Osteoblast (primary cell): Measurements from ENCODE around the gene CNTN5. TPM values are rescaled to one million over a fixed set of nuclear protein-coding genes. Genes with fewer than 3 reads are reported as not detected.

Source experiments
- DNase-seq: peaks from one replicate; pipeline ENCODE4 v3.0.0; 2011; ENCODE audit warnings: low spot score, mixed read lengths; ENCODE audit not compliant: insufficient read length; ENCODE audit errors: missing footprints
- H2AFZ ChIP-seq: 2 replicates; pipeline ENCODE4 v1.6.0; 2011; ENCODE audit warnings: mild to moderate bottlenecking, low read length
- H3K27ac ChIP-seq: 2 replicates; pipeline ENCODE4 v1.5.1; 2011; ENCODE audit warnings: mild to moderate bottlenecking, low read depth, low read length, moderate library complexity
- H3K27me3 ChIP-seq: 2 replicates; pipeline ENCODE4 v1.6.0; 2012; ENCODE audit warnings: mild to moderate bottlenecking, control low read depth, inconsistent platforms, low read length, moderate library complexity; ENCODE audit not compliant: insufficient read depth
- H3K36me3 ChIP-seq: 2 replicates; pipeline ENCODE4 v1.5.1; 2011; ENCODE audit warnings: mild to moderate bottlenecking, low read length, control low read depth, moderate library complexity; ENCODE audit not compliant: insufficient read depth
- H3K4me1 ChIP-seq: 2 replicates; pipeline ENCODE4 v1.5.1; 2011; ENCODE audit warnings: mild to moderate bottlenecking, low read length, control low read depth, moderate library complexity; ENCODE audit not compliant: insufficient read depth
- H3K4me2 ChIP-seq: 2 replicates; pipeline ENCODE4 v1.6.0; 2011; ENCODE audit warnings: mild to moderate bottlenecking, low read length; ENCODE audit not compliant: insufficient read depth
- H3K4me3 ChIP-seq: fragments of 200-600 bp; sonication (generic); 3 replicates; pipeline ENCODE4 v1.5.1; 2012; ENCODE audit warnings: mild to moderate bottlenecking, low read length, inconsistent platforms; ENCODE audit not compliant: insufficient read depth
- H3K79me2 ChIP-seq: 2 replicates; pipeline ENCODE4 v1.6.0; 2012; ENCODE audit warnings: mild to moderate bottlenecking, low read length, control low read depth, inconsistent platforms; ENCODE audit not compliant: insufficient read depth
- H3K9me3 ChIP-seq: 2 replicates; pipeline ENCODE4 v1.5.1; 2011; ENCODE audit warnings: low read depth, low read length, control low read depth
- H4K20me1 ChIP-seq: 2 replicates; pipeline ENCODE4 v1.6.0; 2012; ENCODE audit warnings: mild to moderate bottlenecking, low read length, control low read depth; ENCODE audit not compliant: insufficient read depth
- total RNA-seq: library from RNA; depleted of rRNA; stranded (reverse); fragments of >200 nt; gene quantifications from 2 replicates; pipeline ENCODE4 v1.2.3, GENCODE V29; 2012
- TF ChIP-seq, protein P1 (sequence below): IDR thresholded peaks from 2 replicates; pipeline ENCODE4 v1.5.1; 2011; ENCODE audit warnings: mild to moderate bottlenecking, low read depth, low read length, moderate library complexity; ENCODE audit errors: extremely low read depth

CNTN5 gene
- total RNA-seq, 1 donor: not detected

DNA sequence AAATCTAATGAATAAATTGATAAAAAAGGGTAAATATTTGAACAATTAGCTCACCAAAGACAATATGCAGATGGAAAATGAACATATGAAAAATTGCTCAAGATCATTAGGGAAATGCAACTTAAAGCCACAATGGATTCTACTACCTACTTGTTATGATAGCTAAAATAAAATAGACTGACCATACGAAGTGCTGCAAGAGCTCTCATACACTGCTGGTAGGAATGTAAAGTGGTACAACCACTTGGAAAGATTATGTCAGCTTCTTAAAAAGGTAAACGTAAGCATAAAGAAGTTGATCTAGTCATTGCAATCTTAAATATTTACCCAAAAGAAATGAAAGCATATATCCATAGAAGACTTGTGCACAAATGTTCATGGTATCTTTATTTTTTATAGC is 1162.2 kb downstream of the CNTN5 start:
- DNase-seq: no peak

DNA sequence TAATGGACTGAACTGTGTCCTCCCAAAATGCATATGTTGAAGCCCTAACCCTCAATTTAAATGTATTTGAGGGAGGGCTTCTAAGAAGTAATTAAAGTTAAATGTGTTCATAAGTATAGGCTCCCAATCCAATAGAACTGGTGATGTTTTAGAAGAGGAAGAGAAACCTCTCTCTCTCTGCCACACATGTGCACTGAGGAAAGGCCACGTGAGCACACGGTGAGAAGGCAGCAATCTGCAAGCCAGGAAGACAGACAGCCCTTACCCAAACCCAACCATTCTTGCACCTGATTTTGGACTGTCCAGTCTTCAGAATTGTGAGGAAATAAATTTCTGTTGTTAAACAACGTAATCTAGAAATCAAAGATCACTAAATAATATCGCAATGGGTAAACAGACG is 1164.8 kb downstream of the CNTN5 start:
- no peak for DNase-seq
- Histone ChIP-seq H3K4me2 (no peak overlapping the region), H3K27ac (no peak overlapping the region), H3K4me3 (no peak overlapping the region), H3K4me1 (no peaks in the 10 kb centered on the region), H4K20me1 (no peaks in the 10 kb centered on the region), H2AFZ (no peak overlapping the region), H3K79me2 (no peaks in the 10 kb centered on the region), H3K9me3 (no peaks in the 10 kb centered on the region), H3K36me3 (no peaks in the 10 kb centered on the region), H3K27me3 (no peaks in the 10 kb centered on the region)
- TF ChIP-seq, protein P1, sequence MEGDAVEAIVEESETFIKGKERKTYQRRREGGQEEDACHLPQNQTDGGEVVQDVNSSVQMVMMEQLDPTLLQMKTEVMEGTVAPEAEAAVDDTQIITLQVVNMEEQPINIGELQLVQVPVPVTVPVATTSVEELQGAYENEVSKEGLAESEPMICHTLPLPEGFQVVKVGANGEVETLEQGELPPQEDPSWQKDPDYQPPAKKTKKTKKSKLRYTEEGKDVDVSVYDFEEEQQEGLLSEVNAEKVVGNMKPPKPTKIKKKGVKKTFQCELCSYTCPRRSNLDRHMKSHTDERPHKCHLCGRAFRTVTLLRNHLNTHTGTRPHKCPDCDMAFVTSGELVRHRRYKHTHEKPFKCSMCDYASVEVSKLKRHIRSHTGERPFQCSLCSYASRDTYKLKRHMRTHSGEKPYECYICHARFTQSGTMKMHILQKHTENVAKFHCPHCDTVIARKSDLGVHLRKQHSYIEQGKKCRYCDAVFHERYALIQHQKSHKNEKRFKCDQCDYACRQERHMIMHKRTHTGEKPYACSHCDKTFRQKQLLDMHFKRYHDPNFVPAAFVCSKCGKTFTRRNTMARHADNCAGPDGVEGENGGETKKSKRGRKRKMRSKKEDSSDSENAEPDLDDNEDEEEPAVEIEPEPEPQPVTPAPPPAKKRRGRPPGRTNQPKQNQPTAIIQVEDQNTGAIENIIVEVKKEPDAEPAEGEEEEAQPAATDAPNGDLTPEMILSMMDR: no peak

More for the DNA sequence above, 1162.2 kb downstream of the CNTN5 start:
- no peak overlapping the region for H3K27ac ChIP-seq
- no peaks in the 10 kb centered on the region for H3K27me3 ChIP-seq
- no peaks in the 10 kb centered on the region for H3K79me2 ChIP-seq
- no peak overlapping the region for H3K4me2 ChIP-seq
- H3K36me3 ChIP-seq: no peaks in the 10 kb centered on the region
- H2AFZ ChIP-seq: no peak overlapping the region
- TF ChIP-seq, protein P1: no peak
- H4K20me1 ChIP-seq: no peaks in the 10 kb centered on the region
- H3K4me3 ChIP-seq: no peak overlapping the region
- no peaks in the 10 kb centered on the region for H3K9me3 ChIP-seq
- no peaks in the 10 kb centered on the region for H3K4me1 ChIP-seq

DNA sequence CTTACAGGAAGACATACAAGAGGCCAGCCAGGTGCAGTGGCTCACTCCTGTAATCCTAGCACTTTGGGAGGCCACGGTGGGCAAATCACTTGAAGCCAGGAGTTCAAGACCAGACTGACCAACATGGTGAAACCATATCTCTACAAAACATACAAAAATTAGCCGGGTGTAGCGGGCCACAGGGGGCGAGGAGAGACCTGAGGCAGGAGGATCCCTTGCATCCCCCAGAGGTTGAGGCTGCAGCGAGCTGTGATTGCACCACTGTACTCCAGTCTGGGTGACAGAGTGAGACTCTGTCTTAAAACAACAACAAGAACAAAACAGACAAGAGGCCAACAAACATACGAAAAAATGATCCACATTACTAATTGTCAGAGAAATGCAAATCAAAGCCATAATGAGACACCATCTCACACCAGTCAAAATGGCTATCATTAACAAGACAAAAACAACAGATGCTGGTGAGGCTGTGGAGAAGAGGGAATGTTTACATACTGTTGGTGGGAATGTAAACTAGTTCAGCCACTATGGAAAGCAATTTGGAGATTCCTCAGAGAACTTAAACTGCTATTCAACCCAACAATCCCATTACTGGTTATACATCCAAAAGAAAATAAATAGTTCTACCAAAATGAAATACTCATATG is 1167.5 kb downstream of the CNTN5 start:
- no peaks in the 10 kb centered on the region for H4K20me1 ChIP-seq
- no peaks in the 10 kb centered on the region for H3K36me3 ChIP-seq
- no peak overlapping the region for H2AFZ ChIP-seq
- H3K79me2 ChIP-seq: no peaks in the 10 kb centered on the region
- no peaks in the 10 kb centered on the region for H3K27me3 ChIP-seq
- TF ChIP-seq, protein P1: no peak
- H3K27ac ChIP-seq: no peak overlapping the region
- H3K4me3 ChIP-seq: no peak overlapping the region
- H3K4me1 ChIP-seq: no peaks in the 10 kb centered on the region
- no peaks in the 10 kb centered on the region for H3K9me3 ChIP-seq
- no peak overlapping the region for H3K4me2 ChIP-seq
- no peak for DNase-seq

DNA sequence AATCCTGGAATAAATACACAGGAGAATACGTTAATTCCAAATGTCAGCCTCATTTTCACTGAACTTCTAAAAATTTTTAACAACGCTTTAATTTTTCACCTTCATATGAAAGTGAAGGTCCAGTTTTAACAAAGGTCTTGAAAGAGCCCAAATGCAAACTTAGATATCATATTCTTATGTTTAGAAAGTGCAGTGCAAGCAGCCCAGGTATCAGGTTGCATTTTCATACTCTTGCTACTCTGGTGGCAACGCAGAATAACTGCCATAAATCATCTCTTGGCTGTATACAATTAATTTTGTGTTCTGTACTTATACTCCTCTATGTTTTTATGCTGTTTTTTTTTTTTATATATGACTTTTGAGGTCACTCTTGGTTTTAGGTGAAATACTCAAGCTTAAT is 1169.6 kb downstream of the CNTN5 start:
- no peak overlapping the region for H3K27ac ChIP-seq
- H3K27me3 ChIP-seq: no peaks in the 10 kb centered on the region
- H3K9me3 ChIP-seq: no peaks in the 10 kb centered on the region
- no peaks in the 10 kb centered on the region for H4K20me1 ChIP-seq
- no peaks in the 10 kb centered on the region for H3K36me3 ChIP-seq
- H3K4me2 ChIP-seq: no peak overlapping the region
- H2AFZ ChIP-seq: no peak overlapping the region
- no peaks in the 10 kb centered on the region for H3K4me1 ChIP-seq
- H3K4me3 ChIP-seq: no peak overlapping the region
- DNase-seq: no peak
- no peaks in the 10 kb centered on the region for H3K79me2 ChIP-seq
- TF ChIP-seq, protein P1: no peak
